HG03060 (cell line): ENCODE data around the gene S100P.
"Not testable (repeated sequence)": the region's sequence is repeated elsewhere in the genome, so short reads cannot be mapped to it uniquely, and the experiment has no call there.

Experiments
- ATAC-seq: cut with Tn5 transposase; IDR thresholded peaks from one replicate; pipeline ENCODE4 v1.9.1; 2021; ENCODE audit warnings: low read depth, moderate number of reproducible peaks; ENCODE audit not compliant: unreplicated experiment

S100P gene

DNA sequence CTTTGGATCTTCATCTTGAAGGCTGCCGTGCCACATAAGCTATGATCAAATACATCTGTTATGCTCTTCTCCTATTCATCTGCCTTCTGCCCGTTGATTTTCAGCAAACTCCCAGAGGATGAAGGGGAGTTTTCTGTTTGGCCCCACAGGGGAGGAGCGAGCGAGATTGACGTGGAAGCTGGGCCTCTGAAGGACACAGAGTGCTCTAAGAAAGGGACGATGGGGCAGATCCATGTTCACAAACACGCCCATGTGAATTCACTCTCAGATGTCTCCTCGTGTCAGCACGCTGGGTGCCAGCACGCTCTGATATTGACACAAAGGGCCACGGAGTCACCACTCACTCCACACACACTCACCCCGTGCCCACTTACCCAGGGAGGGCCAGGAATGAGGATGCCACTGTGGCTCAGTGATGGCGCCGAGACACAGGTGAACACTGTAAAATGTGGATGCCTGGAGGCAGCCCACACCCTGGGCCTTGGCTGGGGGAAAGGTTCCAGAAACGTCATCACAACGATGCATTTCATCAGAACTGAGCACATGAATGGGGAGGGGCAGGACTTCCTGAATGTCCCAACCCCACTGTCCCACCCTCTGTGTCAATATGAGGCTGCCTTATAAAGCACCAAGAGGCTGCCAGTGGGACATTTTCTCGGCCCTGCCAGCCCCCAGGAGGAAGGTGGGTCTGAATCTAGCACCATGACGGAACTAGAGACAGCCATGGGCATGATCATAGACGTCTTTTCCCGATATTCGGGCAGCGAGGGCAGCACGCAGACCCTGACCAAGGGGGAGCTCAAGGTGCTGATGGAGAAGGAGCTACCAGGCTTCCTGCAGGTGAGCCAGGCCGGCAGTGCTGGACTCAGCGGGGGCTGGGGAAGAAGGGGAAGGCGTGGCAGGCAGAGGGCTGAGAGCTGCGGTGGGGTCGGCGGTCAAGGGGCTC is at the start of gene S100P:
TSS of gene S100P (plus strand) at position 648 of the 946 bp plus-strand sequence. CDS start at position 703, 55 bp downstream.
- ATAC-seq: no peak

DNA sequence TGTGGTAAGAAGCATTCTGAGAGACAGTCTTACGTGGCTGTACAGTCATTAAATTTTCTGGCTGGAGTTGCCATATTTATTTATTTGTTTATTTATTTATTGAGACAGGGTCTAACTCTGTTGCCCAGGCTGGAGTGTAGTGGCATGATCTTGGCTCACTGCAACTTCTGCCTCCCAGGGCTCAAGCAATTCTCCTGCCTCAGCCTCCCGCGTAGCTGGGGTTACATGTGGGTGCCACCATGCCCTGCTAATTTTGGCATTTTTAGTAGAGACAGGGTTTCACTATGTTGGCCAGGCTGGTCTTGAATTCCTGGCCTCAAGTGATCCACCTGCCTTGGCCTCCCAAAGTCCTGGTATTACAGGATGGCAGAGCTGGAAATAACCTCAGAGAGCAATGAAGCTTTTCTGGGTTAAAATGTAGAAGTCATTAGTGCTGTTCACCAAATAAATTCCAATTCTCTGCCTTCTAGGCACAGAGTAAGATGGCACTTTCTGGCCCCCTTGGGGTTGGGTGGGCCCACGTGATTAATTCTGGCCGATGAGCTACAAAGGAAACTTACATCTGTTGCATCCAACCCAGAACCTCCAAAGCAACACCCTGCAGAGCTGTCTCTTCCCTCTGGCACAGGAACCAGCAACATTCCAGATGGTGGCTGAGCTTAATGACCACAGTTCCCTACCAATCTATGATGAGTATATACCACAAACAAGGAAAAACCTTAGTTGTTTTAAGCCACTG is 48.7 kb upstream of the S100P start:
- ATAC-seq: no peak

DNA sequence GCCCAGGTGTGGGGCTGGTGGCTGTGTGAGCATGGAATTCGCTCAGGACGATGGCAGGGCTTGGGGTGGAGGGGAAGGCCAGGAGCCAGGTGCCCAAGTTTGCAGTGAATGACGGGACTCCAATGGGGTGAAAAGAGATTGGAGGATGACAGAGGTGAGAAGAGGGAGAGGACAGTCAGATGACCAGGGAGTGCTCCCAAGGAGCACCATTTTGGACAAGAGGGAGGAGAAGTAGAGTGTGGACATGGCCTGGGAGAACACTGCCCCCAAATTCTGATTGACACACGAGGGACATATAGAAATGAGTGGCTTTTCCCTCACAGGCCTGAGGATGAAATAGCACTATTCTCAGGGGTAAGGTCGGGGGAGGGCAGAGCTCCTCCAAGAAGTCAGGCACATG is 46.5 kb upstream of the S100P start:
- no peak for ATAC-seq

DNA sequence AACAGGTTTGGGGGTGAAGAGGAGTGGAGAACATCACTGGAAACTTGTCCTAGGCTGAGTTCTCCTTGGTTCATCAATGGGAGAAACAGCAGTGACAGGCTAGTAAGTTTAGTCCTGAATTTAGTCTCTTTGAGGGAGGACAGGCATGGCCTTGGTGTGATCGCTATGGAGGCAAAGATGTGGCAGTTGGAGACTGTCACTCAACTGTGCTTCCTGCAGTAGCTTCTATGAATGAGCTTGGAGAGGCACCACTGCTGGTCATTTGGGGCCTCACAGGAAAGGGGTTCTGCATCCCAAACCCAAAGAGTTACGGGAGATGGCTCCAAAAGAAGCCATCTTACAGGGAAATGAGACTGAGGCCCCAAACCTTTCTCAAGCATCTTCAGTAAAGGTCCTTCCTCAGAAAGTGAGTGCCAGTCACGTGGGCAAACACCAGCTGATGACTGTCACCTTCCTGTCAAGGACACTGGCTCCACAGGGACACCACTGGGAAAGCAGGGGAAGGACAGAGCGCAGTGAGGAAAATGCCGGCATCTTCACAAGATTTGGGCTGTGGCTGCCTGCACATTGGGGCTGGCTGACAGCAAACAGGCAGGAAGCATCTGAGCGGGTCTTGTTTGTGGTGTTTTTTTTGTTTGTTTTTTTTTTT is 46.0 kb upstream of the S100P start:
- no peak for ATAC-seq

DNA sequence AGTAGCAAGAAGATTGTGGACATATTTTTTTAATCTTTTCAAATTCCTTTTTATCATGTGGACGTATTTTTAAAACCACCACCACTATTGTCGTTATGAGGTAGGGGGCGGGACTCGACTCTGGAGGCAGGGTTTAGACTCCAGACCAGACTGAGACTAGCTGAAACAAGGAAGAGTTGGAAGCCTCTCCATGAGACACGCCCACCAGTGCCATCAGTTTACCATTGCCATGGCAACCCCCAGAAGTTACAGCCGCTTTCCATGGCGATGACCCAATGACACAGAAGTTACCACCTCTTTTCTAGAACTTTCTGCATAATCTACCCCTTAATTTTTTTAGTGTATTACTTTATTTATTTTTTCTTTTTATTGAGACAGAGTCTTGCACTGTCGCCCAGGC is 44.5 kb upstream of the S100P start:
- ATAC-seq: no peak

DNA sequence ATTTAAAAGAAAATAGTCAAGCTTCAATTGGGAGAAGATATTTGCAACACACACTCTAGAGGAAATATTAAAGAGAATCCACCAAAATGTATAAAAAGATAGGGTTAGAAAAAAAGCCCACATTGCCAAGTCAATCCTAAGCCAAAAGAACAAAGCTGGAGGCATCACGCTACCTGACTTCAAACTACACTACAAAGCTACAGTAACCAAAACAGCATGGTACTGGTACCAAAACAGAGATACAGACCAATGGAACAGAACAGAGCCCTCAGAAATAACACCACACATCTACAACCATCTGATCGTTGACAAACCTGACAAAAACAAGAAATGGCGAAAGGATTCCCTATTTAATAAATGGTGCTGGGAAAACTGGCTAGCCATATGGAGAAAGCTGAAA is 39.5 kb upstream of the S100P start:
- not testable (repeated sequence) for ATAC-seq

DNA sequence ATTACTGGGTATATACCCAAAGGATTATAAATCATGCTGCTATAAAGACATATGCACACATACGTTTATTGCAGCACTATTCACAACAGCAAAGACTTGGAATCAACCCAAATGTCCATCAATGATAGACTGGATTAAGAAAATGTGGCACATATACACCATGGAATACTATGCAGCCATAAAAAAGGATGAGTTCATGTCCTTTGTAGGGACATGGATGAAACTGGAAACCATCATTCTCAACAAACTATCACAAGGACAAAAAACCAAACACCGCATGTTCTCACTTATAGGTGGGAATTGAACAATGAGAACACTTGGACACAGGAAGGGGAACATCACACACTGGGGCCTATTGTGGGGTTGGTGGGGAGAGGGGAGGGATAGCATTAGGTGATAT is 38.4 kb upstream of the S100P start:
- ATAC-seq: not testable (repeated sequence)

DNA sequence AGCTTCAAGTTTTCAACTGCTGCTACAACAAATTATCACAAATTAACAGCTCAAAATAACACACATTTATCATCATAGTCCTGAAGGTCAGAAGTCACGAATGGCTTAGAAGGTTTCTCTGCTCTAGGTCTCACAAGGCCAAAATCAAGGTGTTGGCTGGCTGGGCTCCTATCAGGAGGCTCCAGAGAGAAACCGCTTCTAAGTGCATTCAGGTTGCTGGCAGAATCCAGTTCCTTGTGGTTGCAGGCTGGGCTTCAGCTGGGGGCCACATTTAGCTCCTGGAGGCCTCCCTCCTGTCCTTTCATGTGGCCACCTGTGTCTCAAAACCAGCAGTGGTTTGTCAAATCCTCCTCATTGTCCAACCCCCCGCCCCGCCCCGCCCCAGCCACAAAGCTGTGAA is 37.8 kb upstream of the S100P start:
- no peak for ATAC-seq

DNA sequence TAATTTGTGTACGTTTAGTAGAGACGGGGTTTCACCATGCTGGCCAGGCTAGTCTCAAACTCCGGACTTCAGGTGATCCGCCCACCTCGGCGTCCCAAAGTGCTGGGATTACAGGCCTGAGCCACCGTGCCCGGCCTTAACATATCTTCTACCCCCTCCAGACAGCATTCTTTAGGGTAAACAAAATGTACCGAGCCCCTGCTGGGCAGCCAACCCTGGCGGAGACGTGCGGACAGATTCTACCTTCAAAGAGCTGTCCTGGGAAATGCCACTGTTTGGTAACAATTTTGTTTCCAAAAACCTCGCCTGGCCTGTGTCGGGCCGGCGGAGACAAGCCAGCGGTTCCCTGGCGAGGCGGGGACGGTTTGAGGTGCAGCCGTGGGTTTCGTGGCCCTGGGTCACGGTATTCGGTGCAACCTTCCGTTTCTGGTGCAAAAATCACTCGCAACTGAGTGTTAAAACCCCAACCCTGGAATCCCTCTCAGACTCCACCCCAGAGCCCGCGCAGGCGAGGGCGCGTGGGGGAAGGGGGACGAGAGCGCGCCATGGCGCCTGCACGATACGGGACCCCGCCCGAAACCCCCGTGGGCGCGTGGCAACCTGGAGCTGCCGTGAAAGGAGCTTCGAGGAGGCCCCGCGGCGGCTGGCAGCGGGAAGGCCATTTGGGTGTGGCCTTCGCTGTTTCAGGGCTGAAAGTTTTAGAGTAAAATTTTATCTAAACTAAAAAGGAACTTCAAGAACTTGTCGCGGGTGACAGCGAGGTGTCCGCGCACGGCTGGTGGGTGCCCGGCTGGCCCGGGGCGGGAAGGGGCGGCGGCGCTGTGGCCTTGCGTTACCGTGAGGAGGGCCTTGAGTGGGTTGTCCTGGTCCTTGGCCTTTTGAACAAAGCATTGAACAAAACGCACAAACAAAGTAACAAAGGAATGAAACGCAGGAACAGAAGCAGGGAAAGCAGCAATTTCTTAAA is 36.2 kb upstream of the S100P start:
- no peak for ATAC-seq

DNA sequence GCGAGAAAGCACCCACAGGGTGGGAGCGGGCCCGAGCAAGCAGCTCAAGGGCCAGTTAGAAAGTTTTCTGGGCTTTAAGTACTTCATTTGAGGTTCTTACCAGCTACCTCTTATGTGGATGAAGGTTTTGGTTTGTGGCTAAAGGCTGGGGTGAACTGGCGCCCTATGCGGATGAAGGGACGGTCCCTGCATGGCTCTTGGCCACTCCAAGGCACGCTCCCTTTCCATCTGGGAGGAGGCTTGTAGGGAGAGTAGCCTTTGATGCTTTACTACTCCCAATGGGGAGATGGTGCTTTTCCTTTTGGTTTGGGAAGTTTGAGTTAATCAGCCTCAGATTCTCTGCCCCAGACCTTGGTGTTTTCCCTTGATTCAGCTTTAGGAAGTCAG is 35.5 kb upstream of the S100P start:
- no peak for ATAC-seq

DNA sequence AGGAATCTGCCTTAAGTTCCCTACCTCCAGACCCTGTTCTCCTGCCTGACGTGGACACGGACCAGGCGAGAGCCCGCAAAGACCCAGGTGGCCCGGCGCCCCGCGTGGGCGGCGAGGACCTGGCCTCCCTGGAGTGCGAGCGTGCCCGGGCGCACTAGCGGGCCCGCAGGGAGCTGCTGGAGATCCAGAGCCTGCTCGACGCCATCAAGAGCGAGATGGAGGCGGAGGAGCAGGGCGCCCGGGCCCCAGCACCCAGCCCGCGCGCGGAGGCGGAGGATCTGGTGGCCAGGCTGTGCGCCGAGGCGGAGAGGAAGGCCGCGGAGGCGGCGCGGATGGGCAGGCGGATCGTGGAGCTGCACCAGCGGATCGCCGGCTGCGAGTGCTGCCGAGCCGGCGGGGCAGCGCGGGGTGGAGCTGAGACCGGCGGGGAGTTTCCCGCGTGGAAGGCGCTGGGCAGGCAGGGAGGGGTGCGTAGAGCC is 35.0 kb upstream of the S100P start:
- no peak for ATAC-seq

DNA sequence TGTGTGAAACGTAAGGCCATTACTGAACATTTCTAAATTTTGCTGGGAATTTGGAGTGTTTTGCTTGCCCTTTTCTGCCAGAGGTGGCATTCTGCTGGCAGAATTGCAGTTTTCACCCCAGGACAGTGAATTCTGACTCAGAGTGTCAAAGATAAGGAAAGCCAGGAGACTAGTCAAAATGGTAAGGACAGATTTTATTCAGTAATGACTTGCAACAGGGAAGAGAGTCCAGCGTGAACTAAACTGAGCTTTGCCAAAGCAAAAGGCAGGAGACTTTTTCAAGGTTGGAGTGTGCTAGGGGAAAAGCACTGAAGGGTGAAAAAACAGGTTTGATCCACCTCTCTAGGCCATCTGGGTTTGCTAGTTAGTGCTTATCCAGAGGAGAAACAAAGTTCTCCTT is 33.8 kb upstream of the S100P start:
- ATAC-seq: no peak

DNA sequence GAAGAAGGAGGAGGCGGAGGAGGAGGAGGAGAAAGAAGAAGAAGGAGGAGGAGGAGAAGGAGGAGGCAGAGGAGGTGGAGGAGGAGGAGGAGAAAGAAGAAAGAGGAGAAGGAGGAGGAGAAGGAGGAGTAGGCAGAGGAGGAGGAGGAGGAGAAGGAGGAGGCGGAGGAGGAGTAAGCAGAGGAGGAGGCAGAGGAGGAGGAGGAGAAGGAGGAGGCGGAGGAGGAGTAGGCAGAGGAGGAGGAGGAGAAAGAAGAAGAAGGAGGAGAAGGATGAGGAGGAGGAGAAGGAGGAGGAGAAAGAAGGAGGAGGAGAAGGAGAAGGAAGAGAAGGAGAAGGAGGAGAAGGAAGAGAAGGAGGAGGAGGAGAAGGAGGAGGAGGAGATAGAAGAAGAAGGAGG is 33.2 kb upstream of the S100P start:
- no peak for ATAC-seq

DNA sequence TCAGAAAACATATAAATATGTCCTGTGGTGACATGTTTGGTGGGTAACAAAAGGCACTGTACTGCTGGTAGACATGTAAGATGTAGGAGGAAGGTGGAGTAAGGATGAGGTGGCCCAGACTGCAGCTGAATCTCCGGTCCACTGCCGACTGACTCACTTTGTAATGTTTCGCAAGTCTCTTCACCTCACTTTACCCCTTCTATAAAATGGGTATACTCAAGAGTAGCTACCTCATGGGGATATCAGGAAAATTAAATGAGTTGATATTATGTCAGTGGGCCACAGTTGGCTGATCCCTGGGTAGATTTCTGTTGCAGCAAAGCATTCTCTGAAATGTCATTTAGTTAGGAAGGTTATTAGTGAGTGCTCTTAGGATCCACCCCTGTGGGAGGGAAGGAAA is 31.1 kb upstream of the S100P start:
- no peak for ATAC-seq

DNA sequence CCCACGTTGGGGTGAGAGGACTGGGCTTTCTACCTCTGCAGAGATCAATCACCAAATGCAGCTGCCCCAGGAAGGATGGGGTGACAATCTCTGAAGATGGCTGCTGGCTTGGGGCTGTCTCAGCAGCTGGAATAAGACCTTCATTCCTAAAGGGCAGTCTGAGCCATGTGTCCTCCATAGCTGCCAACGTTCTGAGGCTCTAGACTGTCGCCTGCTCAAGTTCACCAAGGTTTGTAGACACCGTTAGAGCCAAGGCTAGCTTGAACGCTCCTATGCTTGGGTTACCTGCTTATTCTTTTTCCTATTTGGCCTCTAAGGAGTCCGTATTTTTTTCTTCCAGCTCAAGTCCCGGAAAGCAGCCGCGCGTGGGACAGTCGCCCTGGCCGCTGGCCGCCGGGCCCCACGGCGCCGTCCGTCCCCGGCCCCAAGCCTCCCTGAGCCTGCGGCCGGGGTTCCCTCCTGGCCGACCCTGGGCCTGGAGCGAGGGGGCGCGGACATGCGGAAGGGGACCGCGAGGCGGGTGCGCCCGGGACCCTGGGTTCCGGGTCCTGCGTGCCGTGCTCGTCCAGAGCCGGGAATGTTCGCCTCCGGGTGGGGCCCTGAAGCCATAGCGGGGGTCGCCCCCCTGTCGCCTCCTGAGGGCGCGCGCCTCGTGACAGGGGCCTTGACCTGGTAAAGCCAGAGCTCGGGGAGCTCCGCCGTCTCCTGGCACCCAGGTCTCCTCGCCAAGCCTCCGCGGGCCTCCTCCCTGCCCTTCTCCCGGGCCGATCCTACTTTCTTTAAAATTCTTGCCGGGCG is 29.9 kb upstream of the S100P start:
- ATAC-seq: no peak

DNA sequence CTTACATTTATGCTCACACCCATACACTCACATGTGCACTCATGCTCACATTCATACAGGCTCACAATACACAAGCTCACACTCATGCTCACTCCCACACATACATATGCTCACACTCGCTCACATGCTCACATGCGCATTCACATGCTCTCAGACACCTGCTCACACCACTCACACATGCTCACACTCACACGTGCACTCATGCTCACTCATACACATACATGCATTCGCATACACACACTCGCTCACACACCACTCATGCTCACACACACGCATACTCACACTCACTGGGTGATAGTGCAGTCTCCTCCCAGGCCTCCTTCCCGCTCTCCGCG is 28.4 kb upstream of the S100P start:
- no peak for ATAC-seq

DNA sequence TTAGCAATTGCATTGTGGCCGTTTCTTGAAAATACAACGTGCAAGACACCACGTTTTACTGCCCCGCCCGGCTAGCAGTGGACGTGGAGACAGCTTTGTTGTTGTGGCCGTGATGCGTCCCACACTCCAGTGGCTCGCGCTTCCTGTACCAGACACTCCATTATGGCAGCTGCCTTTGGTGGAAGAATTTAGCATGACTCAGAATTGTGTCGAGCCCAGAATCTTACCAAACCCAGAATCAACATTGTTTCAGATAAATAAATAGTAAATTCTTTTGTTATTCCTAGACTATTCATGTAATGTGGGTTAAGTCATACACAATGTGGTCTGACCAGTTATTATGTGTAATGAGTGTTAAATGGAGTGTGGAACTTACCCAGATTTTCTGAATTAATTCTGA is 25.3 kb upstream of the S100P start:
- ATAC-seq: no peak

DNA sequence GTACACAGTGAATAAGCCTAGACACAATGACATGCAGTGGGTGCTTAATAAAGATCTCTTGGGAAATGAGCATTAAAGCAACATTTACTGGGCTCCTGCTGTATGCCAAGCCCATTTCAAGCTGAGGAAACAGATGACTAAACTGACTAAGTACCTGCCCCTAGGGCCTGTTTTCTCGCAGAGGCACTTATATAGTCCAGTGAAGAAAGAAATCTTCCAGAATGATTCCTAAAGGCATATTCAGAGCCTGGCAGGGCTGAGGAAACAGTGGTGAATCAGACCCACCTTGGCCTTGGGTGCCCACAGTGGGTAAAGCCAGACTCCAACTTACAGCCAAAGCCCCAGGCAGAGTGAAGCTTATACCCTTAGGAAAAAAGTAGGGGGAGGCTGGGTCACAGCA is 22.0 kb upstream of the S100P start:
- no peak for ATAC-seq

DNA sequence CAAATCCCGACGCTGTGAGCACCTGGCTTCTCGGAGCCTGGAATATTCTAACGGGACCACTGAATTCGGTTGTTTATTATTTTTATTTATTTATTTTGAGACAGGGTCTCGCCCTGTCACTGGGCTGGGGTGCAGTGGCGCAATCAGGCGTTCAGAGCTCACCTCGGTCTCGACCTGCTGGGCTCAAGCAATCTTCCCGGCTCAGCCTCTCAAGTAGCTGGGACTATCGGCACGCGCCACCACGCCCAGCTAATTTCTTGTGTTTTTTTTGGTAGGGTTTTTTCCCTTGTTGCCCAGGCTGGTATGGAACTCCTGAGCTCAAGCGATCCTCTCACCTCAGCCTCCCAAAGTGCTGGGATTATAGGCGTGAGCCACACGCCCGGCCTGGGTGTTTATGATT is 21.5 kb upstream of the S100P start:
- ATAC-seq: no peak
